Omental fat pad (tissue), 4 donors: ENCODE data around the gene GP1BB. TPM values are rescaled to one million over a fixed set of nuclear protein-coding genes. Genes with fewer than 3 reads are reported as not detected.

Source experiments
- ATAC-seq: fragments of 150-250 bp; one replicate; pipeline ENCODE4 v1.9.1; 2016; ENCODE audit warnings: mild to moderate bottlenecking, moderate library complexity; ENCODE audit not compliant: low FRiP score
- DNase-seq: peaks from one replicate; pipeline ENCODE4 v3.0.0-alpha.2; 2019; ENCODE audit warnings: low spot score
- CTCF ChIP-seq, 3 donors: fragments of 450-650 bp; IDR thresholded peaks; one replicate each; pipeline ENCODE4 v1.5.1; 2016 to 2017; ENCODE audit warnings: antibody characterized with exemption in 3 of 3, mild to moderate bottlenecking in 3 of 3, moderate library complexity in 2 of 3
- total RNA-seq, 4 donors: library from RNA; depleted of rRNA; stranded (reverse); fragments of >200 nt; gene quantifications; one replicate each; pipeline ENCODE4 v1.1.0, GENCODE V29; 2016

The GP1BB gene
- total RNA-seq, 4 donors from 2014 or later = 0.88 to 9.3 (median 1.4) TPM

DNA sequence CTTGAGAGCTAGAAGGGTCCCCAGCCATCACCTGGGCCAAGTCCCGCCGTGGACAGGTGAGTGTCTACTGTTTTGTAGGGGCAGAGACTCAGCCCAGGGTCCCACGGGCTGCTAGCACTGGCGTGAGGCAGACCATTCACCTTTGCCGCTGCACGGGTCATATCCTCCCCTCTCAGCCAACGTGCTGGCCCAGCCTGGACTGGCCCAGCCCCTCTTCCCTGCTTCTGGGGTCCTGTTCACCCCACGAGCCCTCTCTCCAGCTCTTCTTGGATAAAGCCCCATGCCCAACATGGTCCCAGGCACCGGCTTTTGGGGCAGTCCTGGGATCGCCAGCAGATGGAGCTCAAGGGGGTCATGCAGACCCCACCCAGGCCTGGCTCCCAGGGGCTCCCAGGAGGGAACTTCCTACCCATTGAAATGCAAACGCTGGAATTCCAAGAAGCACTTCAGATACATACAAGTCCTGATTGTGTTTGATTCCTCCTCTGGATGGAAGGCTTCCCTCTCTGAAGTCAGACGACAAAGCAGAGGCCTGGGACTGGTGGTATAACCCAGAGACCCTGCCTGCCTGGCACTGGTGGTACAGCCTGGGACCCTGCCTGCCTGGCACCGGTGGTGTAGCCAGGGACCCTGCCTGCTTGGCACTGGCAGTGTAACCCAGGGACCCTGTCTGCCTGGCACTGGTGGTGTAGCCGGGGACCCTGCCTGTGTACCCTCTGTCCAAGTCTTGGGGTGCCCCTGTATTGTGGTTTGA, 18.0 kb upstream of the GP1BB start:
- no peak for DNase-seq
- TF ChIP-seq CTCF (IDR thresholded peaks at IDR 0.05) = no peak
- ATAC-seq = no peak

- no peak for ATAC-seq
- DNase-seq = no peak
- TF ChIP-seq CTCF (IDR thresholded peaks at IDR 0.05) = no peak
Observed at GRCh38 chr22:19706661-19707151, 16.6 kb upstream of the GP1BB start.

GRCh38 chr22:19707347-19708290, 15.7 kb upstream of the GP1BB start:
- DNase-seq (no peak), ATAC-seq (no peak)
- TF ChIP-seq CTCF (IDR thresholded peaks at IDR 0.05) = no peak

GRCh38 chr22:19708321-19709011, 14.9 kb upstream of the GP1BB start:
- ATAC-seq (no peak), DNase-seq (no peak)

DNA sequence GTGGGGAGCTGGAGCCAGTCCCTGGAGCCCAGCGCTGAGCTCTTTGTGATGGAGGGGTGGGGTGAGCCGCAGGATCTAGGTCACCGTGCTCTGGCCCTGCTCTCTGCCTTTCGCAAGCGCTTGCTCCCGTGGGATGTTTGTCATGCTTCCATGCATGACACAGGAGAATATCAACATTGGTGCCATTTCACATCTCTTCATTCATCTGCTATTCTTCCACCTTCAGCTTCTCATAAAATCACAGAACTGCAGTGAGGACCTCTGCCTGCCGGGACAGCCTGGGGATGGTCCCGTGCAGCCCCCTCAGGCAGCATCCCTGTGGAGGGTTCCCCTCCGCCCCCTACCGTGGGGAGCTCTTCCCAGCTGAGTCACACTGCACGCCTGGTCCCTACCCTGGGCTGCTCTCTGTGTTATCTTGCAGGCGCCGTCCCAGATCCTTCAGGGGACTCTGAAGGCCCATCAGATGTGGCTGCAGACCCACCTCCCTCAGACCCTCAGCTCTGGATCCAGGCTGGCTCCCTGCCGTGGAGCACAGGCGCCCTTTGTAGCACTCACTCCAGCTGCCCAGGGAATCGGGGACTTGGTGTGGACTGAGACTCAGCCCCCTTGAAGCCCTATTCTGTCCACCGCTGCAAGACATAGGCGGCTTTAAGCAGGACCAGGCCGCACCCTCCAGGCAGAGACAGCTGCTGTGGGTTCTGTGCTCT, 14.1 kb upstream of the GP1BB start:
- no peak for TF ChIP-seq CTCF (IDR thresholded peaks at IDR 0.05)
- DNase-seq (no peak), ATAC-seq (no peak)

More at GRCh38 chr22:19708321-19709011, 14.9 kb upstream of the GP1BB start:
- TF ChIP-seq CTCF (IDR thresholded peaks at IDR 0.05) = no peak
